ENCODE data around the gene REV3L.

The REV3L gene

GRCh38 chr6:111464184-111464583, 18.8 kb downstream of the REV3L start:
- DNase-seq (ENCODE audit: low spot score): no peak

GRCh38 chr6:111462770-111463391, 20.1 kb downstream of the REV3L start:
- no peak for DNase-seq (ENCODE audit: low spot score)

GRCh38 chr6:111461860-111462259, 21.2 kb downstream of the REV3L start:
- DNase-seq (ENCODE audit: low spot score): no peak

GRCh38 chr6:111458670-111459232, 24.3 kb downstream of the REV3L start:
- no peak for DNase-seq (ENCODE audit: low spot score)

- DNase-seq (ENCODE audit: low spot score): no peak
These were observed 26.8 kb downstream of the REV3L start for GRCh38 chr6:111456208-111456607.

DNA sequence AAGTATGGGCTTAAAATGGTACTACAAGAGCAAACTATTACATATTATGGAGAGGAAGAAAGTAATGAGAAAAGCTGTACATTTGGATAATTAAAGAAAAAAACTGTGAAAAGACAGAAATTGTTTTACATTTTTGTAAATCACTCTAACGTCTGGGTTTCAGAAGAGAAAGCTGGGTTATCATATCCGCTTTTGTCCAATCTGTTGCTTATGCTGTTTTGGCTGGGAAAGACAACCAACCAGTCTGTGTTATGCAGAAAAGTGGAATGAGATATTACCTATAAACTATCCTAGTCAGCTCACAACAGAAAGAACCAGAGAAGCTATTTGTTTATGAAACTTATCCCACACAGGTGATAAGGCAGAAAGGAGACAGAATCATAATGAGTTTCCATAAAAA, 32.4 kb downstream of the REV3L start:
- DNase-seq (ENCODE audit: low spot score): no peak

GRCh38 chr6:111450087-111450486, 32.9 kb downstream of the REV3L start:
- DNase-seq (ENCODE audit: low spot score): no peak

DNA sequence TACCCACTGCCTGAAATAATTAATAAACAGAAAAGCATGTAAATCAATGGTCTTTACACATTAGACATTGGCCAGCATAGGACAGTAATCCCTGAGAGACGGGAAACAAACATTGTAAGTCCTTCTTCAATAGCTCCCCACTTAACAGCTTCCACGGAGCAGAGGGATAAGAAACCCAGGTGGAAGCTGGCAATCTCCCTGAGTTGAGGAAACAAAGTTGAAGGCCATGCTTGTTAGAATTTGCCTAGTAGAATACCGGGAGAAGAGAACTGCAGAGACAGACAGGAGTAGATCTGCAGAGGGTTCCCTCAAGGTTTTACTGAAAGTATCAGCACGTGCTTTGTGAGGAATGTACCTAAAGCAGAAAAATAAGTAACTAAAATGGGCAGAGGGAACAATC, 33.9 kb downstream of the REV3L start:
- no peak for DNase-seq (ENCODE audit: low spot score)

GRCh38 chr6:111447051-111447450, 36.0 kb downstream of the REV3L start:
- no peak for DNase-seq (ENCODE audit: low spot score)

DNA sequence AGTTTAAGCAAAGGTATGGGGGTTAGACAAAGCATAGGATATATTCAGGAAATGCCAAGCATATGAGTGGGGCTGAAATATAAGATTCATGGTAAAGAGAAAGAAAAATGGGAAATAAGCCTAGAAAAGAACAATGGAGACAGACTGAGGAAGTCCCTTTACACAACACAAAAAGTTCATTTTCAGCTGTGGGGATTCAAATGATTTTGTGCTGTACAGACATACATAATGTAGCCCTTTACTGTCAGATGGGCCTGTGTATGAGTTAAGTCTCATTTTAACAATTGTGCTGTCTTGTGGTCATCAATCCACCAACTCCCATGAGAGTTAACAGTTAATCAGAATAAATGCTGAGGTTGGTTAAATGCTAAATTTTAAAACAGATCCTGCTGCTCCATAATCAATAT, 37.2 kb downstream of the REV3L start:
- DNase-seq (ENCODE audit: low spot score): no peak

DNA sequence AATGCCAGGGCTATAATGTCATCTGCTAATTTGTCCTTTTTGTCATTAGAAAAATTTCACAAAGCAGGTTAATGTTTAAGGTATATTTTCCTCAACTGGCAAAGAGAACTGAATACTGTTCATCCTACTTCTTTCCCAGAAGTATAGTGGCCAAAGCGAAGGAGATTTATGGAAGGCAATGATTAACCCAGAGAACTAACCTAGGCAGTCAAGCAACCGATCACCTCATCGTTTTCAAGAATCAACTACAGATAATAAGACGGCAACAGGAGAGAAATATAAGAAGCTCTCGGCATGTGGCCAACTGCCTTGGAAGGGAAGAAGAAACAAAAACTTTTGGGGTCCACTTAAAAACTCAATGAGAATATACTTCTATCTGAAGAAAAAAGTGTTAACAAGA, 38.2 kb downstream of the REV3L start:
- no peak for DNase-seq (ENCODE audit: low spot score)

- DNase-seq (ENCODE audit: low spot score): no peak
These were observed 41.3 kb downstream of the REV3L start for GRCh38 chr6:111441678-111442243.

DNA sequence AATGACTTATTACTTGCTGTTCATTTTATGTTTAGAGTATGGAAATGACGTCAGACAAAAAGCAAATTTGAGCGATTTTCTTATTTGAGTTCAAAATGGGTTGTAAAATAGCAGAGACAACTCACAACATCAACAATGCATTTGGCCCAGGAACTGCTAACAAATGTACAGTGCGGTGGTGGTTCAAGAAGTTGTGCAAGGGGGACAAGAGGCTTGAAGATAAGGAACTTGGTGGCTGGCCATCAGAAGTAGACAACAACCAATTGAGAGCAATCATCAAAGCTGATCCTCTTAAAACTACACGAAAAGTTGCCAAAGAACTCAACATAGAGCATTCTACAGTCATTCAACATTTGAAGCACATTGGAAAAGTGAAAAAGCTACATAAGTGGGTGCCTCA, 43.8 kb downstream of the REV3L start:
- DNase-seq (ENCODE audit: low spot score): no peak

- DNase-seq (ENCODE audit: low spot score): no peak
These were observed 45.4 kb downstream of the REV3L start for GRCh38 chr6:111437573-111437972.

- no peak for DNase-seq (ENCODE audit: low spot score)
These were observed 50.5 kb downstream of the REV3L start for GRCh38 chr6:111432511-111432910.

GRCh38 chr6:111430605-111431376, 52.2 kb downstream of the REV3L start:
- no peak for DNase-seq (ENCODE audit: low spot score)

GRCh38 chr6:111429571-111429970, 53.4 kb downstream of the REV3L start:
- no peak for DNase-seq (ENCODE audit: low spot score)

- DNase-seq (ENCODE audit: low spot score): no peak
These were observed 54.2 kb downstream of the REV3L start for GRCh38 chr6:111428811-111429210.

- DNase-seq (ENCODE audit: low spot score): no peak
These were observed 55.5 kb downstream of the REV3L start for GRCh38 chr6:111427341-111428116.

- DNase-seq (ENCODE audit: low spot score): no peak
These were observed 58.8 kb downstream of the REV3L start for GRCh38 chr6:111423960-111424846.

DNA sequence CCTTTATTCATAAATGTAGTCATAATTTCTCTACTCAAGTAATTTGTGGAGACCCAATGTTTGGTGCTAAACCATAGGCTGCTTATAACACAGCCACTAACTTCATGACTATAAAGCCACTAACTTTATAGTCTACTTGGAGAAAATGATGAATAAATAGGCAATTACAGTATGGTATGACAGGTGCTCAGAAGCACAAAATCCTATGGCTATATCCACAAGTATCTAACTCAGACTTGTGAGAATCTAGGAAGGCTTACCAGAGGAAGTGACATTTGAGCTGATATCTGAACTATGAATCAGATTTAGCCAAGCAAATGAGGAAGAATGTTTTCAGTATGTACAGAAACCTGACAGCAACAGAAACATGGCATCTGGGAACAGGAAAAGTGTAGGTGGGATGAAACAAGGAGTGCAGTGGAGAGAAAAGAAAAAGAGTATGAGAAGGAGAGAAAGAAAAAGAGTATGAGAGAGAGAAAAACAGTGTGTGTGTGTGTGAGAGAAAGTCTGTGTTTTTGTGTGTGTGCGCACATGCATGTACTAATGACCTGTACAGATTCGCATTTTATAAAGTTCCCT, 59.9 kb downstream of the REV3L start:
- DNase-seq (ENCODE audit: low spot score): no peak

Data from left forelimb (tissue), 1 donor.